CD14-positive monocyte (primary cell): ENCODE data around the gene RIMS1. TPM values are rescaled to one million over a fixed set of nuclear protein-coding genes. Genes with fewer than 3 reads are reported as not detected.

Experiments
- DNase-seq, 3 donors: peaks; one replicate each; pipeline ENCODE4 v3.0.0-alpha.2; 2011 to 2022
- H2AFZ ChIP-seq: 2 replicates; pipeline ENCODE4 v1.6.0; 2012; ENCODE audit warnings: mild to moderate bottlenecking, low read depth, low read length, inconsistent platforms; ENCODE audit not compliant: insufficient read depth, poor library complexity, severe bottlenecking
- H3K27ac ChIP-seq, 2 donors: 1 replicate in 1 of 2; 2 replicates in 1 of 2; pipeline ENCODE4 v1.5.1; 2012 to 2013; ENCODE audit warnings: low read length in 2 of 2, control low read depth in 1 of 2, inconsistent platforms in 1 of 2, low read depth in 1 of 2, mild to moderate bottlenecking in 1 of 2
- H3K27me3 ChIP-seq, 2 donors: one replicate each; pipeline versions ENCODE4 v1.6.0 to v1.6.1; 2011 to 2013; ENCODE audit warnings: low read length in 2 of 2; ENCODE audit not compliant: control insufficient read depth in 2 of 2, insufficient read depth in 2 of 2
- H3K36me3 ChIP-seq, 2 donors: replicated peaks in 1 of 2; 1 replicate in 1 of 2; 2 replicates in 1 of 2; pipeline versions ENCODE4 v1.5.1 to v1.6.1; 2012 to 2013; ENCODE audit warnings: low read length in 2 of 2, control low read depth in 1 of 2, inconsistent platforms in 1 of 2, mild to moderate bottlenecking in 1 of 2; ENCODE audit not compliant: insufficient read depth in 2 of 2, control insufficient read depth in 1 of 2
- H3K4me1 ChIP-seq, 2 donors: 1 replicate in 1 of 2; 2 replicates in 1 of 2; pipeline versions ENCODE4 v1.5.1 to v1.6.1; 2012 to 2013; ENCODE audit warnings: low read length in 2 of 2, control low read depth in 1 of 2, inconsistent platforms in 1 of 2, mild to moderate bottlenecking in 1 of 2, moderate library complexity in 1 of 2; ENCODE audit not compliant: insufficient read depth in 2 of 2, control insufficient read depth in 1 of 2
- H3K4me2 ChIP-seq: replicated peaks from 2 replicates; pipeline ENCODE3; 2012; ENCODE audit warnings: low read length, moderate library complexity, mild to moderate bottlenecking; ENCODE audit not compliant: poor library complexity, severe bottlenecking; ENCODE audit errors: extremely low read depth
- H3K4me3 ChIP-seq, 3 experiments: fragments of 200-600 bp in 1 of 3; sonication (generic) in 1 of 3; replicated peaks in 1 of 3; 1 replicate in 2 of 3; 2 replicates in 1 of 3; pipeline ENCODE4 v1.5.1; 2011 to 2013; ENCODE audit warnings: low read length in 3 of 3, mild to moderate bottlenecking in 3 of 3, control low read depth in 2 of 3, low read depth in 2 of 3, inconsistent platforms in 1 of 3, moderate library complexity in 1 of 3
- H3K79me2 ChIP-seq: 2 replicates; pipeline ENCODE4 v1.6.0; 2012; ENCODE audit warnings: mild to moderate bottlenecking, control low read depth, inconsistent platforms, low read length, moderate library complexity; ENCODE audit not compliant: insufficient read depth
- H3K9ac ChIP-seq: 2 replicates; pipeline ENCODE4 v1.6.0; 2017; ENCODE audit warnings: low read length, mild to moderate bottlenecking; ENCODE audit not compliant: insufficient read depth, poor library complexity, severe bottlenecking
- H3K9me3 ChIP-seq, 2 donors: replicated peaks in 1 of 2; 1 replicate in 1 of 2; 2 replicates in 1 of 2; pipeline versions ENCODE4 v1.5.1 to v1.6.1; 2012 to 2013; ENCODE audit warnings: low read length in 2 of 2, control low read depth in 1 of 2; ENCODE audit not compliant: control insufficient read depth in 1 of 2, insufficient read depth in 1 of 2
- H4K20me1 ChIP-seq: 2 replicates; pipeline ENCODE4 v1.6.0; 2012; ENCODE audit warnings: mild to moderate bottlenecking, low read length, control low read depth, moderate library complexity; ENCODE audit not compliant: insufficient read depth
- H3K27ac Mint-ChIP-seq, 7 donors: one replicate each; pipeline ENCODE4 v1.8.0; 2020; ENCODE audit warnings: mild to moderate bottlenecking in 7 of 7, mixed read lengths in 7 of 7, moderate library complexity in 6 of 7, inconsistent platforms in 2 of 7
- H3K27me3 Mint-ChIP-seq, 3 donors: one replicate each; pipeline ENCODE4 v1.8.0; 2021 to 2022; ENCODE audit warnings: low read depth in 3 of 3, mild to moderate bottlenecking in 3 of 3, mixed read lengths in 3 of 3, moderate library complexity in 3 of 3, inconsistent platforms in 1 of 3
- H3K36me3 Mint-ChIP-seq, 2 donors: one replicate each; pipeline ENCODE4 v1.8.0; 2020; ENCODE audit warnings: mixed read lengths in 2 of 2, inconsistent platforms in 1 of 2, mild to moderate bottlenecking in 1 of 2
- H3K4me1 Mint-ChIP-seq: one replicate; pipeline ENCODE4 v1.8.0; 2020; ENCODE audit warnings: mild to moderate bottlenecking, mixed read lengths
- H3K4me3 Mint-ChIP-seq, 2 donors: one replicate each; pipeline ENCODE4 v1.8.0; 2020; ENCODE audit warnings: mild to moderate bottlenecking in 2 of 2, mixed read lengths in 2 of 2, moderate library complexity in 1 of 2
- H3K9me3 Mint-ChIP-seq, 7 donors: one replicate each; pipeline ENCODE4 v1.8.0; 2020 to 2022; ENCODE audit warnings: mixed read lengths in 7 of 7, mild to moderate bottlenecking in 6 of 7, moderate library complexity in 6 of 7, inconsistent platforms in 2 of 7
- CTCF ChIP-seq: fragments of 200-600 bp; IDR thresholded peaks from one replicate; pipeline ENCODE4 v1.8.0; 2022; ENCODE audit warnings: antibody characterized with exemption, mild to moderate bottlenecking
- WGBS: methylation state at CpG from one replicate; pipeline ENCODE4 v1.1.5; 2013; ENCODE audit warnings: missing lambda C conversion rate; ENCODE audit not compliant: insufficient coverage; 5-methylcytosine and 5-hydroxymethylcytosine counted together
- intact Hi-C, 2 donors: fragments of 100-400 bp; cut with micrococcal nuclease; formaldehyde crosslinking; loops; one replicate each; pipeline versions ENCODE4 v1.15.0 to v1.15.1; 2023
- polyA plus RNA-seq, 3 donors: library from polyadenylated mRNA; depleted of rRNA in 1 of 3; unstranded in 2 of 3; stranded (reverse) in 1 of 3; fragments of 300-500 nt in 2 of 3; fragments of >200 nt in 1 of 3; fragmentation: Illumina TruSeq in 2 of 3; gene quantifications; 1 replicate in 2 of 3; 2 replicates in 1 of 3; pipeline ENCODE4 v1.2.3, GENCODE V29; 2012 to 2021

RIMS1 gene
- polyA plus RNA-seq, 3 donors, result not detected

- no peak for DNase-seq
- intact Hi-C loops, result no loop called here
- no peaks in the 10 kb centered on the region for H3K36me3 Mint-ChIP-seq
- H3K79me2 ChIP-seq, result no peaks in the 10 kb centered on the region
- H3K9me3 ChIP-seq, result no peaks in the 10 kb centered on the region
- H3K27ac ChIP-seq, result no peak overlapping the region
- TF ChIP-seq CTCF, result no peak
- H3K27ac Mint-ChIP-seq, result no peak overlapping the region
- H3K9me3 Mint-ChIP-seq, result peaks cover 0 to 4% (median 2%) of the 10 kb centered on the region in 7 donors
- no peaks in the 10 kb centered on the region for H3K4me1 ChIP-seq
- no peaks in the 10 kb centered on the region for H3K27me3 Mint-ChIP-seq
- H3K4me1 Mint-ChIP-seq, result no peaks in the 10 kb centered on the region
- H3K27me3 ChIP-seq, result no peaks in the 10 kb centered on the region
- no peak overlapping the region for H3K4me3 Mint-ChIP-seq
- H2AFZ ChIP-seq, result no peak overlapping the region
- H3K4me3 ChIP-seq, result no peak overlapping the region
- H4K20me1 ChIP-seq, result no peaks in the 10 kb centered on the region
- H3K4me2 ChIP-seq, result no peak overlapping the region
- WGBS, result no CpG with 5 or more reads among the region's 1 CpG
- no peaks in the 10 kb centered on the region for H3K36me3 ChIP-seq
- H3K9ac ChIP-seq, result no peak overlapping the region
These were observed 136.5 kb downstream of the RIMS1 start for GRCh38 chr6:72022830-72023229.

GRCh38 chr6:72031471-72031870 is 145.1 kb downstream of the RIMS1 start:
- Mint-ChIP-seq H3K9me3 (no peaks in the 10 kb centered on the region), H3K27me3 (peaks cover 0 to 3% (median 0%) of the 10 kb centered on the region in 3 donors), H3K36me3 (no peaks in the 10 kb centered on the region), H3K4me1 (no peaks in the 10 kb centered on the region), H3K4me3 (no peak overlapping the region), H3K27ac (no peak overlapping the region)
- no peak overlapping the region for H3K27ac ChIP-seq
- DNase-seq, result no peak
- H3K36me3 ChIP-seq, result no peaks in the 10 kb centered on the region
- no peaks in the 10 kb centered on the region for H3K27me3 ChIP-seq
- TF ChIP-seq CTCF, result no peak
- H4K20me1 ChIP-seq, result no peaks in the 10 kb centered on the region
- H3K4me1 ChIP-seq, result no peaks in the 10 kb centered on the region
- no peak overlapping the region for H3K4me3 ChIP-seq
- WGBS, result no CpG with 5 or more reads among the region's 2 CpGs
- no peaks in the 10 kb centered on the region for H3K9me3 ChIP-seq
- H2AFZ ChIP-seq, result no peak overlapping the region
- no peaks in the 10 kb centered on the region for H3K79me2 ChIP-seq
- no peak overlapping the region for H3K9ac ChIP-seq
- no peak overlapping the region for H3K4me2 ChIP-seq
- intact Hi-C loops, result no loop called here
